ENCODE measurements around the gene IFNA16. TPM values are rescaled to one million over a fixed set of nuclear protein-coding genes. Genes with fewer than 3 reads are reported as not detected.
"Not testable (repeated sequence)": the region's sequence is repeated elsewhere in the genome, so short reads cannot be mapped to it uniquely, and the experiment has no call there.

Gene IFNA16
- total and polyA plus RNA-seq, 7 donors: not detected

DNA sequence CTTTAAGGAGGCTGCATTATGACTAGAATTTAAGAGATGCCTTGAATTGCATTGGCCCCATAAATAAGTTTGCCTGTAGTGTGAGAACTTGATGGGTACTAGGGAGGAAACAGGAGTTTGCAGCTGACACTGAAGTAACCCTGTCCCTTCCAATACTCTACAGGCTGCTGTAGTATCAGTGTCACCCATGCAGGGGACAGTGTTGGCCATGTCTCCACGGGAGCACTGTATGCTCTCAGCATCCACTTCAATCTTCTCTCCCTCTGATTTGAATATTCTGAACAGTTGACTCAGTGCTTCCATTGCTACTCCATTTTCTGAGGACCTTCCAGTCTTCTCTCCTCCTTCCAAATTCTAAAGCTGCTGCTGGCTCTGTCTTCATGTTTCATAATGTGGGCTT, 34.1 kb upstream of the IFNA16 start:
- intact Hi-C loops (cut with DNase I): no loop called here
- 12 to 45% methylated on average over 1 of the region's 1 CpG for WGBS, 2 donors
- no peaks in the 10 kb centered on the region for H3K9me3 ChIP-seq
- no peaks in the 10 kb centered on the region for H3K36me3 ChIP-seq
- no peak for DNase-seq
- no peak overlapping the region for H3K27ac ChIP-seq
- H3K27me3 ChIP-seq: no peaks in the 10 kb centered on the region
- no peak overlapping the region for H3K4me3 ChIP-seq
- TF ChIP-seq POLR2A (IDR thresholded peaks at IDR 0.05): no peak
- TF ChIP-seq EP300 (IDR thresholded peaks at IDR 0.05): no peak
- no peak for TF ChIP-seq CTCF (IDR thresholded peaks at IDR 0.05)
- no peak for TF ChIP-seq POLR2AphosphoS5 (IDR thresholded peaks at IDR 0.05)
- H3K4me1 ChIP-seq: no peaks in the 10 kb centered on the region

DNA sequence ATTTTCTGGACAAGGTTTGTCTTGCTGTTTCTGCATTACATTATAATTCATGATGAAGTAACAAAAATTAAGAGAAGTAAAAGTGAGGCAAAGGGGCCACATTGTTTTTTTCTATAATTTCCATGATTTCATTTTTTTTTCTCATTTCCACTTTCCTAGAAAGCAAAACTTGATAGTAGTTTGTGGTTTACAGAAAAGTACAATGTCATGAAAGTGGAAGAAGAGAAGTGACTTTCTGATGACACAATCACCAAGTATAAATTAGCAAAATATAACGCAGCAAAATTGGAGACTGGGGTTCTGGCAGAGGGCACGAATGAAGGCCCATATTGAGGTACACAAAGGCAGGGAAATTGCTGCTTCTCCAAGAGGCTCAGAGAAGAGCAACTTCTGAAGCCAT, 27.7 kb upstream of the IFNA16 start:
- Histone ChIP-seq H3K9me3 (no peaks in the 10 kb centered on the region), H3K36me3 (no peaks in the 10 kb centered on the region), H3K27ac (no peak overlapping the region), H3K27me3 (no peaks in the 10 kb centered on the region), H3K4me3 (no peak overlapping the region), H3K4me1 (no peaks in the 10 kb centered on the region)
- WGBS, 2 donors: 44 to 61% methylated on average over 2 of the region's 2 CpGs
- intact Hi-C loops (cut with DNase I): no loop called here
- TF ChIP-seq POLR2AphosphoS5 (IDR thresholded peaks at IDR 0.05) (no peak), CTCF (IDR thresholded peaks at IDR 0.05) (no peak), EP300 (IDR thresholded peaks at IDR 0.05) (no peak), POLR2A (IDR thresholded peaks at IDR 0.05) (no peak)
- no peak for DNase-seq

DNA sequence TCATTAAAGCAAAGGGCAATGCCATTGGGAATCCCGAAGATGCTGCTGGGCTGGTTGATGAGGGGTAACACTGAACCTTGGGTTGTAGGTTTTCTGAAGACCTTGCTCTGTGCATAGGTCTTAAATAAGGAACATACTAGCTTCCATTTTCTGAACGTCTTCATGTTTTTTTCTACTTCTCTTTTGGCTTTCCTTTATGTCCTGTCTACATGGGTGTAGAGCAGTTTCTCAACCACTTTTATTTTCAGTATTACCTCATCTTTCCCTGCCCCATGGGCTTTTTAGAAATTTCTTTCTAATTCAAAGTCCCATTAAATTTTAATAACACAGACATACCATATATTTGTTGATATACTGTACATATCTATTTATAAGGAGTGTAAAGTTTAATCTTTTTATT, 22.8 kb upstream of the IFNA16 start, which contains the start of gene IFNA14:
Gene IFNA14 (minus strand): TSS at position 95 of the 400 bp plus-strand sequence. CDS start 70 bp downstream, at position 25.
- intact Hi-C loops (cut with DNase I): loop anchor here (5.0 kb wide), 1 partner anchor 547 kb away; no protein-coding TSS in a partner anchor
- no peak for DNase-seq
- WGBS, 2 donors: 73 to 77% methylated on average over 2 of the region's 2 CpGs

GRCh38 chr9:21236360-21236714, 19.2 kb upstream of the IFNA16 start:
- not testable (repeated sequence) for H3K27ac ChIP-seq, DNase-seq, H3K4me3 ChIP-seq, H3K9me3 ChIP-seq, H3K4me1 ChIP-seq, H3K27me3 ChIP-seq, H3K36me3 ChIP-seq
- intact Hi-C loops (cut with DNase I): loop anchor here (5.0 kb wide), 1 partner anchor 551 kb away; no protein-coding TSS in a partner anchor
- WGBS, 2 donors: 4 to 8% methylated on average over 1 of the region's 1 CpG

More for the DNA sequence above, 22.8 kb upstream of the IFNA16 start, which contains the start of gene IFNA14:
- H3K4me3 ChIP-seq: no peak within 1 kb of the TSS
- TF ChIP-seq POLR2AphosphoS5 (IDR thresholded peaks at IDR 0.05): no peak
- no peak for TF ChIP-seq POLR2A (IDR thresholded peaks at IDR 0.05)
- no peaks in the 10 kb centered on the region for H3K36me3 ChIP-seq
- H3K4me1 ChIP-seq: no peaks in the 10 kb centered on the region
- H3K27ac ChIP-seq: no peak within 1 kb of the TSS
- no peaks in the 10 kb centered on the region for H3K9me3 ChIP-seq
- H3K27me3 ChIP-seq: no peaks in the 10 kb centered on the region

DNA sequence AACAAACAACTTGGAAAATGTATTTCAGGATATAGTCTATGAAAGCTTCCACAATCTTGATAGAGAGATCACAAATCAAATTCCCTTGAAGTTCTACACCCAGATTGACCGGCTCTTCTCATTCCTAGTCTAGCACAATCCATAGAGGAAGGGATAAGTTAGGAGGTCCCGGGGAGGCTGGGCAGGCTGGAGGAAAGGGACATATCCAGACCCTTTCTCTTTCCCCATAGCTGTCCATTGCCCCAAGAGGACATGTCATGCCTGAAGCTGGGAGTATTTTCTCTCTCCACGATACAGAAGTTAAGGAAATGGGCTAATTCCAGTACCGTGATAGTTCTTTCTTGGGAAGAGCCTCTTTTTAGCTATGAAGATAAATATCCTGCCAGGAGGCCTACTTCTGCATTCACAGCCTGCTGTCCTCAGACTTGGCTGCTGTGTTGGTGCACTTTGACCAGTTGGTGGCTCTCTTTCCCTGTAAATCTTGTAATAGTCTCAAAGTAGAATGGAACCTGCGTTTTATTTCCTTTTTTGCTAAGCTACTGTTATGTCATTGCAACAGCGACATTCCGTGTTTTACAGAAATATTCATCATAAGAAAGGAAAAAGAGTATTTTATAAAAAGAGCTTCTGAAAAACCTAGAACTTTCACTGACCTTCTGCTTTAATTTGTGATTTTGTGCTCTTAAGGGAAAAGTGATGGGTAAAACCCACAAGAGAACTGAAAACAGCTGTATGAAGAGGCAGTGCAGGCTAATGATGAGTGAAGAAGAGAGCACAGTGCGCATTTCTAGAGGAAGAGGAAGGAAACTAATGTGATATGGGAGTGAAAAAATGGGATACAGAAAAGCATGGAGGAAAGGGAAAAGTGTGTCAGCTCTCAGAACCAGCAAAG, 18.6 kb upstream of the IFNA16 start:
- not testable (repeated sequence) for H3K27me3 ChIP-seq, H3K9me3 ChIP-seq

More for the DNA sequence above, 18.6 kb upstream of the IFNA16 start:
- WGBS, 2 donors: 32 to 40% methylated on average over 8 of the region's 8 CpGs
- H3K27ac ChIP-seq, H3K4me3 ChIP-seq, H3K36me3 ChIP-seq, H3K4me1 ChIP-seq, DNase-seq: not testable (repeated sequence)
- peak in 2 of 4 experiments; percentile 21 for TF ChIP-seq CTCF (IDR thresholded peaks at IDR 0.05)
- intact Hi-C loops (cut with DNase I): loop anchor here (5.0 kb wide), 1 partner anchor 552 kb away; no protein-coding TSS in a partner anchor

Data from sigmoid colon (tissue), 7 donors.